Mesothelial cell of epicardium (in vitro differentiated cells): ENCODE results near the gene FADS1. TPM values are rescaled to one million over a fixed set of nuclear protein-coding genes. Genes with fewer than 3 reads are reported as not detected.

Experiments
- DNase-seq, 2 experiments: peaks; one replicate each; pipeline ENCODE4 v3.0.0; 2021; ENCODE audit warnings: low spot score in 2 of 2; ENCODE audit not compliant: unreplicated experiment in 2 of 2
- H3K27ac Mint-ChIP-seq: 2 replicates; pipeline ENCODE4 v1.8.0; 2021; ENCODE audit warnings: mixed read lengths
- H3K27me3 Mint-ChIP-seq: 2 replicates; pipeline ENCODE4 v1.8.0; 2021; ENCODE audit warnings: low read depth, mixed read lengths
- H3K36me3 Mint-ChIP-seq: 2 replicates; pipeline ENCODE4 v1.8.0; 2021; ENCODE audit warnings: mixed read lengths
- H3K4me1 Mint-ChIP-seq: 2 replicates; pipeline ENCODE4 v1.8.0; 2021; ENCODE audit warnings: mixed read lengths
- H3K4me3 Mint-ChIP-seq: 2 replicates; pipeline ENCODE4 v1.8.0; 2021; ENCODE audit warnings: mild to moderate bottlenecking, moderate library complexity, mixed read lengths
- H3K9me3 Mint-ChIP-seq: 2 replicates; pipeline ENCODE4 v1.8.0; 2021; ENCODE audit warnings: mixed read lengths
- total RNA-seq: library from RNA; stranded (reverse); gene quantifications from 3 replicates; pipeline ENCODE4 v1.2.1, GENCODE V29; 2021
- TF ChIP-seq, protein P1 (sequence below): fragments of 200-600 bp; sonication (generic); IDR thresholded peaks from one replicate; pipeline ENCODE4 v1.5.0; 2021; ENCODE audit warnings: antibody characterized with exemption; ENCODE audit not compliant: unreplicated experiment

FADS1 gene
- total RNA-seq, 1 donor from 2014 or later = 115 TPM

DNA sequence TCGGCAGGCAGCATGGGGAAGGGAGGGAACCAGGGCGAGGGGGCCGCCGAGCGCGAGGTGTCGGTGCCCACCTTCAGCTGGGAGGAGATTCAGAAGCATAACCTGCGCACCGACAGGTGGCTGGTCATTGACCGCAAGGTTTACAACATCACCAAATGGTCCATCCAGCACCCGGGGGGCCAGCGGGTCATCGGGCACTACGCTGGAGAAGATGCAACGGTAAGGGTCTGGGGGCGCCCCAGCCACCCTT, 11.5 kb upstream of the FADS1 start:
- Mint-ChIP-seq H3K9me3 (no peaks in the 10 kb centered on the region), H3K4me1 (peaks cover 48% of the 10 kb centered on the region), H3K27me3 (no peaks in the 10 kb centered on the region), H3K27ac (peak overlapping the region; percentile 95), H3K4me3 (peak overlapping the region; percentile 89), H3K36me3 (peaks cover 2% of the 10 kb centered on the region)
- no peak for DNase-seq
- TF ChIP-seq, protein P1, sequence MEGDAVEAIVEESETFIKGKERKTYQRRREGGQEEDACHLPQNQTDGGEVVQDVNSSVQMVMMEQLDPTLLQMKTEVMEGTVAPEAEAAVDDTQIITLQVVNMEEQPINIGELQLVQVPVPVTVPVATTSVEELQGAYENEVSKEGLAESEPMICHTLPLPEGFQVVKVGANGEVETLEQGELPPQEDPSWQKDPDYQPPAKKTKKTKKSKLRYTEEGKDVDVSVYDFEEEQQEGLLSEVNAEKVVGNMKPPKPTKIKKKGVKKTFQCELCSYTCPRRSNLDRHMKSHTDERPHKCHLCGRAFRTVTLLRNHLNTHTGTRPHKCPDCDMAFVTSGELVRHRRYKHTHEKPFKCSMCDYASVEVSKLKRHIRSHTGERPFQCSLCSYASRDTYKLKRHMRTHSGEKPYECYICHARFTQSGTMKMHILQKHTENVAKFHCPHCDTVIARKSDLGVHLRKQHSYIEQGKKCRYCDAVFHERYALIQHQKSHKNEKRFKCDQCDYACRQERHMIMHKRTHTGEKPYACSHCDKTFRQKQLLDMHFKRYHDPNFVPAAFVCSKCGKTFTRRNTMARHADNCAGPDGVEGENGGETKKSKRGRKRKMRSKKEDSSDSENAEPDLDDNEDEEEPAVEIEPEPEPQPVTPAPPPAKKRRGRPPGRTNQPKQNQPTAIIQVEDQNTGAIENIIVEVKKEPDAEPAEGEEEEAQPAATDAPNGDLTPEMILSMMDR = no peak

DNA sequence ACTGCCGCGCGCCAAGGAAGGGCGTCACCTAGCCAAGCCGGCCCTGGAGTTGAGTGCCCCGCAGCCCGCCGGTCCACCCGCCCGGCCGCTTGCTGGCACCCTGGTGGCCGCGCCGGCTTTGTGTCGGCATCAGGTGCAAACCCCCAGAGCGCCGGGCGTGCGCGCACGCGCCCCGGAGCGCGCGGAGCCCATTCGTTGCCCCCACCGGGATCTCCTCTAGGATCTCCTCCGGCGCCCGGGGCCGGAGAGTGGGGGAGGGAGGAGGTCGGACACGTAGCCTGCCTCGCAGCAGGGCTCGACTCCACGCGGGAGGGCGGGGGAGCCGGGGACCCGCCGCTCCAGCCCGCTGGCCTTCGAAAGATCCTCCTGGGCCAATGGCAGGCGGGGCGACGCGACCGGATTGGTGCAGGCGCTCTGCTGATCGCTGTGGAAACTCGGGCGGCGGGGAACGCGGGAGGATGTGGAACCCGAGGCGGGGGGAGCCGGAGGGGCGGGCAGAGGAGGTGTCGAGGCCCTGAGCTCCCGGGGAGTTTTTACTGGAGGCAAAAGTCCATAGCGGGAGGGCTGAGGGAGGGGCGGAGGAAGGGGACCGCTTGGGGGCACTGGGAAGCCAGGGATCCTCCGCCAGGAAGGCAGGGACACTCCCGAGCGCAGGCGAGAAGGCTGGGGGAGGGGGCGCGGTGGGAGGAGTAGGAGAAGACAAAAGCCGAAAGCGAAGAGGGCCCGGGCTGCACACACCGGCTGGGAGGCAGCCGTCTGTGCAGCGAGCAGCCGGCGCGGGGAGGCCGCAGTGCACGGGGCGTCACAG, 11.0 kb upstream of the FADS1 start, which contains the start of gene FADS2:
FADS2 (plus strand) TSS at position 730 of the 808 bp plus-strand sequence. CDS start 91 bp downstream, outside the sequence.
- Mint-ChIP-seq H3K4me3 (peak within 1 kb of the TSS; percentile 89), H3K27me3 (no peaks in the 10 kb centered on the region), H3K4me1 (peaks cover 44% of the 10 kb centered on the region), H3K27ac (peak within 1 kb of the TSS; percentile 98), H3K36me3 (peaks cover 2% of the 10 kb centered on the region), H3K9me3 (no peaks in the 10 kb centered on the region)
- peak; percentile 85 to 91 for DNase-seq
- TF ChIP-seq, protein P1 = no peak

DNA sequence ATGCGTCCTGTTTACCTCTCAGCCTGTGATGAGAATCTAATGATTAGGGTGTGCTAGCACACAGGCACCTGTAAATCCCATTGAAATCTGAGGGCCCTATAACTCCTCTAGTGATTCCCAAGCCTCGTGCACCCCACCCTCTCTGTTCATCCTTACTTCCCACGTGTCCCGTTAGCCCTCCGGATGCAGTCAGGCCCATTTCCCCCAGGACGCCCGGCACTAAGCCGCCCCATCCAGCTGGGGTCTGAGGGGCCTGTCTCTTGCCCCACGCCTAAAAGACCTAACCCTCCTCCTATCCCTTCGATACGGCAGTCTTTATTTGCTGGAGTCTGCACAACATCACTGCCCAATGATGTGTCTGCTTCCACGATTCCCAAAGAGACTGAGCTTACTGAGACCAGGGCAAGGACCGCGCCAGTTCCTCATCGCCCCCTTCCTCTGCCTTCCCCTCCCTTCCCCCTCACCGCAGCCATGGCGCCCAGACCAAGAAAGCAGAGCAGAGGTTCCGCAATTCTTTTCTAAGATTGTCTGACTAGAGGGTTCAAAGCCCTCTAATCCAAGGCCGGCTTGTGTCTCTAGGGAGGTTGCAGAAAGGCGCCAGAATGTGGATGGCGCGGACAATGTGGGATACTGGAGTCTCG, 10.2 kb upstream of the FADS1 start:
- peaks cover 2% of the 10 kb centered on the region for H3K36me3 Mint-ChIP-seq
- H3K4me3 Mint-ChIP-seq = peak overlapping the region; percentile 89
- no peak for DNase-seq
- peak overlapping the region; percentile 98 for H3K27ac Mint-ChIP-seq
- no peaks in the 10 kb centered on the region for H3K27me3 Mint-ChIP-seq
- peaks cover 39% of the 10 kb centered on the region for H3K4me1 Mint-ChIP-seq
- TF ChIP-seq, protein P1 = no peak
- no peaks in the 10 kb centered on the region for H3K9me3 Mint-ChIP-seq

DNA sequence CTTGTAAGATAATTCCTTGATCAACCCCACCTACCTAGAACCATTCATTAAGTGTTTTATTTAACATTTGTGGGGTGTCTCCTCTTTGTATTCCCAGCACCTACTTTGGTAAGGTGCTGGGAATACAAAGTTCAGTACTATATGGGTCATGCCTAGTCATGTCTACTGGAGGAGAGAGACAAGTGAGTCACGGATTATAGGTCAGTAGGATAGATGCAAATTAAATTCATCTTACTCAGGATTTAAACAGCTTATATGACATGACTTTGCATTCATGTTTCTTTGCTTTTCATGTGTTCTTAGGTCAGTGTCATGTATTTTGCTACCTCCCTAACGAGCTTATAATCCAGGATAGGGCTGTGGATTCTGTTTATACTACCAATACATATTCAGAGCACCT, 3.4 kb upstream of the FADS1 start:
- H3K27me3 Mint-ChIP-seq = no peaks in the 10 kb centered on the region
- no peaks in the 10 kb centered on the region for H3K36me3 Mint-ChIP-seq
- no peak for DNase-seq
- no peak overlapping the region for H3K27ac Mint-ChIP-seq
- TF ChIP-seq, protein P1 = no peak
- H3K9me3 Mint-ChIP-seq = no peaks in the 10 kb centered on the region
- H3K4me3 Mint-ChIP-seq = no peak overlapping the region
- H3K4me1 Mint-ChIP-seq = peaks cover 9% of the 10 kb centered on the region

DNA sequence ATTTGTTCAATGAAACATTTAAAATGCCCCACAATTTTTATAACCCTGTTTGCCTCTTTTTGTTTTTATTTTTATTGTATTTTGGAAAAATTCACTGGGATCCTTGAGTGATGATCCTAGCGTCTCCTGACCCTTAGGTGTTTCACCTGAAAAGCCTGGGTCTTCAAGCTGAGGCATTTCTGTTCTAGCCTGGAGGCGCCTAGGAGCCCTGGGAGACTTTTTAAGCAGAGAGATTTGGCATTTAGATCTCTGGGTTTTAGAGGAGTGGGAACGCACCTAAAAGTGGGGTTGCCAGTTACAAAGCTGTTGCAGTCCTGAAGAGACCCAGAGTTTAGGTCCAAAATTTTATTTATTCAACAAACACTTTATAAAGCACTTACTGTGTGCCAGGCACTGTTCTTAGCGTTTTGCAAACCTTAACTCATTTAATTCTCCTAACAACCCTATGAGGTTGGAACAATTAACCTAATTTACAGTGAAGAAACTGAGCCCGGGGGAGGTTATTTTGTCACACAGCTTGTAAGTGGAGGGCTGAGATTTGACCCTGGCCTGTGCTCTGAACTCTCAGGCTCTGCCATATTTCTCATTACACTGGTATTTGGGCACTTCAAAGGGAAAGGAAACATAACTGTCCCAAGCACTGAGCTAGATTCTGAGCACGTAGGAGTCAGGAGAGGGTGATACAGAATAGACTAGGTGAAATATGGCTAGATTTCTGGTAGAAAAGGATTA, 834 bp upstream of the FADS1 start:
- Mint-ChIP-seq H3K4me1 (peaks cover 17% of the 10 kb centered on the region), H3K27ac (peak overlapping the region; percentile 93), H3K36me3 (peaks cover 13% of the 10 kb centered on the region), H3K4me3 (peak overlapping the region; percentile 93), H3K27me3 (no peaks in the 10 kb centered on the region), H3K9me3 (no peaks in the 10 kb centered on the region)
- DNase-seq = no peak
- TF ChIP-seq, protein P1 = no peak
